Lung (tissue), 12 donors: ENCODE data around the gene GPC6. TPM values are rescaled to one million over a fixed set of nuclear protein-coding genes. Genes with fewer than 3 reads are reported as not detected.
A peak's percentile ranks its signal among the peaks of the same experiment; 100 is the strongest.

Source experiments
- ATAC-seq: fragments of 200-7000 bp; cut with Tn5 transposase; one replicate; pipeline ENCODE4 v1.9.1; 2020; ENCODE audit warnings: moderate number of reproducible peaks; ENCODE audit not compliant: insufficient read depth, low FRiP score
- DNase-seq, 3 donors: peaks; one replicate each; pipeline ENCODE4 v3.0.0-alpha.2; 2013 to 2017
- H3K27ac ChIP-seq, 2 donors: one replicate each; pipeline ENCODE4 v1.5.1; 2013; ENCODE audit warnings: mild to moderate bottlenecking in 2 of 2, moderate library complexity in 2 of 2, control low read depth in 1 of 2, inconsistent platforms in 1 of 2, low read depth in 1 of 2, low read length in 1 of 2
- H3K27me3 ChIP-seq, 3 donors: one replicate each; pipeline ENCODE4 v1.5.1; 2013; ENCODE audit warnings: low read length in 2 of 3; ENCODE audit not compliant: control insufficient read depth in 3 of 3, insufficient read depth in 3 of 3
- H3K36me3 ChIP-seq, 4 donors: one replicate each; pipeline ENCODE4 v1.5.1; 2013; ENCODE audit warnings: low read length in 4 of 4, mild to moderate bottlenecking in 1 of 4, moderate library complexity in 1 of 4; ENCODE audit not compliant: control insufficient read depth in 4 of 4, insufficient read depth in 4 of 4
- H3K4me1 ChIP-seq, 5 donors: one replicate each; pipeline ENCODE4 v1.5.1; 2013; ENCODE audit warnings: low read length in 5 of 5, mild to moderate bottlenecking in 2 of 5, moderate library complexity in 1 of 5; ENCODE audit not compliant: control insufficient read depth in 5 of 5, insufficient read depth in 5 of 5
- H3K4me3 ChIP-seq: one replicate; pipeline ENCODE4 v1.5.1; 2013; ENCODE audit warnings: mild to moderate bottlenecking, control low read depth, moderate library complexity
- H3K9ac ChIP-seq, 2 donors: one replicate each; pipeline ENCODE4 v1.5.1; 2013; ENCODE audit warnings: low read length in 2 of 2, control low read depth in 1 of 2; ENCODE audit not compliant: insufficient read depth in 1 of 2
- H3K9me3 ChIP-seq, 4 donors: one replicate each; pipeline ENCODE4 v1.5.1; 2013; ENCODE audit warnings: low read length in 3 of 4, mild to moderate bottlenecking in 1 of 4, moderate library complexity in 1 of 4; ENCODE audit not compliant: control insufficient read depth in 4 of 4, insufficient read depth in 3 of 4
- CTCF ChIP-seq: IDR thresholded peaks from 2 replicates; pipeline ENCODE4 v1.5.1; 2012; ENCODE audit warnings: mild to moderate bottlenecking; ENCODE audit errors: control extremely low read depth, extremely low read depth
- WGBS, 2 donors: extraction: QIAGEN DNeasy Blood & Tissue Kit; methylation state at CpG; one replicate each; pipeline ENCODE4 v1.1.7; 2013; 5-methylcytosine and 5-hydroxymethylcytosine counted together
- polyA plus RNA-seq, 2 donors: library from polyadenylated mRNA; stranded (reverse); fragments of 200-250 nt; gene quantifications; one replicate each; pipeline ENCODE4 v1.2.1, GENCODE V29; 2013
- total RNA-seq, 2 donors: library from RNA; depleted of rRNA in 1 of 2; stranded (reverse); fragments of >200 nt in 1 of 2; gene quantifications; one replicate each; pipeline ENCODE4 v1.2.1, GENCODE V29; 2014 to 2021
- donor health status: control.
- donor health status: control.
- donor health status: Bipolar disorder and iron deficiency.
- donor health status: healthy.
- donor health status: DM: yes; HTN: yes; CAD: no.

GPC6 gene
- total and polyA plus RNA-seq, 4 donors = 0.45 to 31.4 (median 4.8) TPM

DNA sequence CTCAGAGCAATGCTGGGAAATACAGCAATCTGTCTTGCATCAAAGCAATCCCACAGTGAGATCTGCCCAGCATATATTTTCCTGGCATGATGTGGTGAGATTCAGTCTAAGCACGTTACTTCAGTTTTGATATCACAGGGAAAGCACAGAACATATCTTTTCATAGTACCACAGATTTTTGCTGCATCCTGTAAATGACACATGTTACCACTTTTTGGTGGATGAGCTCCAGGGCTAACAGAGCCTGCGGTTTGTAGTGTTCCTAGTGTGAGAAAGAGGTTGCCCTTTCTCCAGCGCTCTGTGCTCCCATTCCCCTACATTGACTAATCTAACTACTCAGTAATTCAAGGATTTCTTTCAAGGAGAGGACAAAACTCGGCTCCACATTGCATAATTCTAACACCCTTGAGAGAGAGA is 409.0 kb downstream of the GPC6 start:
- H3K4me3 ChIP-seq = no peak overlapping the region
- no peaks in the 10 kb centered on the region for H3K9me3 ChIP-seq
- ATAC-seq (no peak), DNase-seq (peak in 1 of 3 donors; percentile 33)
- no peak for TF ChIP-seq CTCF
- no peak overlapping the region for H3K9ac ChIP-seq
- H3K27me3 ChIP-seq = no peaks in the 10 kb centered on the region
- H3K4me1 ChIP-seq = no peaks in the 10 kb centered on the region
- H3K27ac ChIP-seq = no peak overlapping the region
- WGBS, 2 donors = 55 to 70% methylated on average over 4 of the region's 4 CpGs
- H3K36me3 ChIP-seq = no peaks in the 10 kb centered on the region

DNA sequence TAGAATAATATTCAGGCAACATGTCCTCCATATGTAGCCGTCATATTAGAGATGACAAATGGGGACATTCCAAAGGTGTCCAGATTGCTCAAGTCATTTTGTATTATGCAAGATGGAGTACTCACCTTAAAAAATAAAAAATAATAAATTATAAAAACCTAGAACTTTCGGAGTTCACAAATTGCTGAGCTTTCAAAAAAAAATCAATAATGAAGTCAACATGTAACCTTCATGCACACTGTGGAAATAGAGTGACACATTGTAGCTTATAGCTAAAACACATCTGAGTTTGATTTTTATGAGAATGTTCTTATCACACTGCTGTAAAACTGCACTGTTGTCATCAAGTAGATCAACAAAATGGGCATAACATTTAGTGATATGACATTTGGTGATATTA is 411.2 kb downstream of the GPC6 start:
- Histone ChIP-seq H3K36me3 (no peaks in the 10 kb centered on the region), H3K9ac (no peak overlapping the region), H3K4me1 (no peaks in the 10 kb centered on the region), H3K4me3 (no peak overlapping the region), H3K9me3 (peaks cover 0 to 2% (median 0%) of the 10 kb centered on the region in 4 donors), H3K27me3 (no peaks in the 10 kb centered on the region), H3K27ac (no peak overlapping the region)
- WGBS, 2 donors = 85 to 88% methylated on average over 2 of the region's 2 CpGs
- ATAC-seq (no peak), DNase-seq (no peak)
- no peak for TF ChIP-seq CTCF

DNA sequence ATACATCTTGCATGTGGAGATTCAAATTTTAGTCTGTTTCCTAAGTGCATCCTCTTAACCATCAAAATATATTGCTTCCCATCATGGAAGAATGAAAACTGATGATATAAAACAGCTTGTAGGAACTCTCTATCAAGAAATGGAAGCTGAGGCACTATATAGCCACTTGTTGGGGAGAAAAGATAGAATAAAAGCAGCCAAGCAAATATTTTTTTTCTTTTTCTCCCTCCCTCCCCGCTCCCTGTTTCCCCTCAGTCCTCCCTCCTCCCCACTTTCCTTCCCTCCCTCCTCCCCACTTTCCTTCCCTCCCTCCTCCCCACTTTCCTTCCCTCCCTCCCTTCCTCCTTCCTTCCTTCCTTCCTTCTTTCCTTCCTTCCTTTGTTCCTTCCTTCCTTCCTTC is 413.8 kb downstream of the GPC6 start:
- no peak for ATAC-seq
- 91 to 95% methylated on average over 1 of the region's 1 CpG for WGBS, 2 donors
- H3K9me3 ChIP-seq = peaks cover 0 to 2% (median 0%) of the 10 kb centered on the region in 4 donors
- no peak for TF ChIP-seq CTCF
- no peaks in the 10 kb centered on the region for H3K4me1 ChIP-seq
- no peak overlapping the region for H3K4me3 ChIP-seq
- no peak for DNase-seq
- H3K9ac ChIP-seq = no peak overlapping the region
- H3K36me3 ChIP-seq = no peaks in the 10 kb centered on the region
- no peaks in the 10 kb centered on the region for H3K27me3 ChIP-seq
- no peak overlapping the region for H3K27ac ChIP-seq

DNA sequence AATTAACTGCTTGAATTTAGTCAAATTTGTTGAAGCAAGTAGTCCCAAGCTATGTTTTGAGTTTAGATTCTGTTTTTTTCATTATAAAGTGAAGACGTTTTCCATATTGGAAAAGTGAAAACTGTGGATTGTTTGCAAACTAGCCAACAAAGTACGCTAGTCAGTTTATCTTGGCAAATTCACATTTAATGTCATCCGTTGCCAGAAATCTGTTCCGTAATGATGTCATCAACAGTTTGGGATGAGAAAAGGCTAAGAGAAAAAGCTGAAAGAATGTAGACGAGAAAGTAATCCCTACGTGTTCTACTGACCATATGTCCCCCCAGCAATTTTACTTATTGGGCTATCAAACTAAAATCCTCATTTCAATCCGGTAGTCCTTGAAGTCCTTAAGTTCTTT is 419.6 kb downstream of the GPC6 start:
- TF ChIP-seq CTCF = no peak
- no peak for ATAC-seq
- Histone ChIP-seq H3K4me1 (peaks cover 0 to 2% (median 0%) of the 10 kb centered on the region in 5 donors), H3K36me3 (no peaks in the 10 kb centered on the region), H3K4me3 (no peak overlapping the region), H3K27ac (no peak overlapping the region), H3K9me3 (peaks cover 0 to 2% (median 0%) of the 10 kb centered on the region in 4 donors), H3K27me3 (no peaks in the 10 kb centered on the region), H3K9ac (no peak overlapping the region)
- peak in 1 of 3 donors; percentile 19 for DNase-seq
- 73 to 83% methylated on average over 7 of the region's 7 CpGs for WGBS, 2 donors
